ENCODE data around the gene CDK5R1. TPM values are rescaled to one million over a fixed set of nuclear protein-coding genes. Genes with fewer than 3 reads are reported as not detected.

The CDK5R1 gene
- total RNA-seq, 1 experiment from 2014 or later = 9.9 TPM

DNA sequence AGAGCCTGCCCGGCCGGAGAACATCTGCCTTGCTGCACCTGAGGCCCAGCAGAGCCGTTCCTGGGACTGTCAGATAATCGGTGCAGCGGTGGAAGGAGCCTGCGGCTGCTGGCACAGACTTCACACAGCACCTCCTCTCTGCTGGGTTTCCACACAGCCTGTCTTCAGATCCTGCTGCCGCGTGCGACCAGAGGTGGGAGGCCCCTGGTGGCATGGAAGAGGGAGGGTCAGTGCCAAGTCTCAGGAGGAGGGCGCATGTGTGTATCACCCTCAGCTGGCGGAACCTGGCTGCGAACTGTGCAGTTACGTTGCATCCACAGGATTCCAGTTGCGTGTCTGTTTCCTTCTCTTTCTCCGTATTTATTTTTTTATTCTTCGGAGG, 3.3 kb downstream of the CDK5R1 start:
- no peaks in the 10 kb centered on the region for H3K9me3 Mint-ChIP-seq
- peaks cover 20% of the 10 kb centered on the region for H3K36me3 Mint-ChIP-seq
- ChIA-PET CTCF (interaction anchor here (1.2 kb wide), 1 partner anchor 169 kb away, joined by 6 read pairs; no protein-coding TSS in a partner anchor), POLR2A (no interaction called here)
- peaks cover 47% of the 10 kb centered on the region for H3K4me1 Mint-ChIP-seq
- TF ChIP-seq ZNF423 (CRISPR knock-in tag; IDR thresholded peaks at IDR 0.05) (no peak), ZNF232 (CRISPR knock-in tag; IDR thresholded peaks at IDR 0.05) (no peak), CREB1 (CRISPR knock-in tag; IDR thresholded peaks at IDR 0.05) (no peak), NFYB (CRISPR knock-in tag; conservative IDR thresholded peaks at IDR 0.05; ENCODE audit: low read depth) (no peak), FOXK1 (CRISPR knock-in tag; IDR thresholded peaks at IDR 0.05) (no peak), OVOL2 (CRISPR knock-in tag; IDR thresholded peaks at IDR 0.05; ENCODE audit: borderline replicate concordance) (no peak), TEAD4 (CRISPR knock-in tag; IDR thresholded peaks at IDR 0.05) (no peak), CBFB (CRISPR knock-in tag; IDR thresholded peaks at IDR 0.05; ENCODE audit: low read depth) (no peak)
- TF ChIP-seq, protein P1, sequence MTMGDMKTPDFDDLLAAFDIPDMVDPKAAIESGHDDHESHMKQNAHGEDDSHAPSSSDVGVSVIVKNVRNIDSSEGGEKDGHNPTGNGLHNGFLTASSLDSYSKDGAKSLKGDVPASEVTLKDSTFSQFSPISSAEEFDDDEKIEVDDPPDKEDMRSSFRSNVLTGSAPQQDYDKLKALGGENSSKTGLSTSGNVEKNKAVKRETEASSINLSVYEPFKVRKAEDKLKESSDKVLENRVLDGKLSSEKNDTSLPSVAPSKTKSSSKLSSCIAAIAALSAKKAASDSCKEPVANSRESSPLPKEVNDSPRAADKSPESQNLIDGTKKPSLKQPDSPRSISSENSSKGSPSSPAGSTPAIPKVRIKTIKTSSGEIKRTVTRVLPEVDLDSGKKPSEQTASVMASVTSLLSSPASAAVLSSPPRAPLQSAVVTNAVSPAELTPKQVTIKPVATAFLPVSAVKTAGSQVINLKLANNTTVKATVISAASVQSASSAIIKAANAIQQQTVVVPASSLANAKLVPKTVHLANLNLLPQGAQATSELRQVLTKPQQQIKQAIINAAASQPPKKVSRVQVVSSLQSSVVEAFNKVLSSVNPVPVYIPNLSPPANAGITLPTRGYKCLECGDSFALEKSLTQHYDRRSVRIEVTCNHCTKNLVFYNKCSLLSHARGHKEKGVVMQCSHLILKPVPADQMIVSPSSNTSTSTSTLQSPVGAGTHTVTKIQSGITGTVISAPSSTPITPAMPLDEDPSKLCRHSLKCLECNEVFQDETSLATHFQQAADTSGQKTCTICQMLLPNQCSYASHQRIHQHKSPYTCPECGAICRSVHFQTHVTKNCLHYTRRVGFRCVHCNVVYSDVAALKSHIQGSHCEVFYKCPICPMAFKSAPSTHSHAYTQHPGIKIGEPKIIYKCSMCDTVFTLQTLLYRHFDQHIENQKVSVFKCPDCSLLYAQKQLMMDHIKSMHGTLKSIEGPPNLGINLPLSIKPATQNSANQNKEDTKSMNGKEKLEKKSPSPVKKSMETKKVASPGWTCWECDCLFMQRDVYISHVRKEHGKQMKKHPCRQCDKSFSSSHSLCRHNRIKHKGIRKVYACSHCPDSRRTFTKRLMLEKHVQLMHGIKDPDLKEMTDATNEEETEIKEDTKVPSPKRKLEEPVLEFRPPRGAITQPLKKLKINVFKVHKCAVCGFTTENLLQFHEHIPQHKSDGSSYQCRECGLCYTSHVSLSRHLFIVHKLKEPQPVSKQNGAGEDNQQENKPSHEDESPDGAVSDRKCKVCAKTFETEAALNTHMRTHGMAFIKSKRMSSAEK (CRISPR knock-in tag; IDR thresholded peaks at IDR 0.05; ENCODE audit: borderline replicate concordance) = no peak
- TF ChIP-seq, protein P2, sequence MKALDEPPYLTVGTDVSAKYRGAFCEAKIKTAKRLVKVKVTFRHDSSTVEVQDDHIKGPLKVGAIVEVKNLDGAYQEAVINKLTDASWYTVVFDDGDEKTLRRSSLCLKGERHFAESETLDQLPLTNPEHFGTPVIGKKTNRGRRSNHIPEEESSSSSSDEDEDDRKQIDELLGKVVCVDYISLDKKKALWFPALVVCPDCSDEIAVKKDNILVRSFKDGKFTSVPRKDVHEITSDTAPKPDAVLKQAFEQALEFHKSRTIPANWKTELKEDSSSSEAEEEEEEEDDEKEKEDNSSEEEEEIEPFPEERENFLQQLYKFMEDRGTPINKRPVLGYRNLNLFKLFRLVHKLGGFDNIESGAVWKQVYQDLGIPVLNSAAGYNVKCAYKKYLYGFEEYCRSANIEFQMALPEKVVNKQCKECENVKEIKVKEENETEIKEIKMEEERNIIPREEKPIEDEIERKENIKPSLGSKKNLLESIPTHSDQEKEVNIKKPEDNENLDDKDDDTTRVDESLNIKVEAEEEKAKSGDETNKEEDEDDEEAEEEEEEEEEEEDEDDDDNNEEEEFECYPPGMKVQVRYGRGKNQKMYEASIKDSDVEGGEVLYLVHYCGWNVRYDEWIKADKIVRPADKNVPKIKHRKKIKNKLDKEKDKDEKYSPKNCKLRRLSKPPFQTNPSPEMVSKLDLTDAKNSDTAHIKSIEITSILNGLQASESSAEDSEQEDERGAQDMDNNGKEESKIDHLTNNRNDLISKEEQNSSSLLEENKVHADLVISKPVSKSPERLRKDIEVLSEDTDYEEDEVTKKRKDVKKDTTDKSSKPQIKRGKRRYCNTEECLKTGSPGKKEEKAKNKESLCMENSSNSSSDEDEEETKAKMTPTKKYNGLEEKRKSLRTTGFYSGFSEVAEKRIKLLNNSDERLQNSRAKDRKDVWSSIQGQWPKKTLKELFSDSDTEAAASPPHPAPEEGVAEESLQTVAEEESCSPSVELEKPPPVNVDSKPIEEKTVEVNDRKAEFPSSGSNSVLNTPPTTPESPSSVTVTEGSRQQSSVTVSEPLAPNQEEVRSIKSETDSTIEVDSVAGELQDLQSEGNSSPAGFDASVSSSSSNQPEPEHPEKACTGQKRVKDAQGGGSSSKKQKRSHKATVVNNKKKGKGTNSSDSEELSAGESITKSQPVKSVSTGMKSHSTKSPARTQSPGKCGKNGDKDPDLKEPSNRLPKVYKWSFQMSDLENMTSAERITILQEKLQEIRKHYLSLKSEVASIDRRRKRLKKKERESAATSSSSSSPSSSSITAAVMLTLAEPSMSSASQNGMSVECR (CRISPR knock-in tag; IDR thresholded peaks at IDR 0.05; ENCODE audit: borderline replicate concordance) = no peak
- TF ChIP-seq, protein P3, sequence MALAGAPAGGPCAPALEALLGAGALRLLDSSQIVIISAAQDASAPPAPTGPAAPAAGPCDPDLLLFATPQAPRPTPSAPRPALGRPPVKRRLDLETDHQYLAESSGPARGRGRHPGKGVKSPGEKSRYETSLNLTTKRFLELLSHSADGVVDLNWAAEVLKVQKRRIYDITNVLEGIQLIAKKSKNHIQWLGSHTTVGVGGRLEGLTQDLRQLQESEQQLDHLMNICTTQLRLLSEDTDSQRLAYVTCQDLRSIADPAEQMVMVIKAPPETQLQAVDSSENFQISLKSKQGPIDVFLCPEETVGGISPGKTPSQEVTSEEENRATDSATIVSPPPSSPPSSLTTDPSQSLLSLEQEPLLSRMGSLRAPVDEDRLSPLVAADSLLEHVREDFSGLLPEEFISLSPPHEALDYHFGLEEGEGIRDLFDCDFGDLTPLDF (CRISPR knock-in tag; IDR thresholded peaks at IDR 0.05) = no peak
- TF ChIP-seq, protein P4, sequence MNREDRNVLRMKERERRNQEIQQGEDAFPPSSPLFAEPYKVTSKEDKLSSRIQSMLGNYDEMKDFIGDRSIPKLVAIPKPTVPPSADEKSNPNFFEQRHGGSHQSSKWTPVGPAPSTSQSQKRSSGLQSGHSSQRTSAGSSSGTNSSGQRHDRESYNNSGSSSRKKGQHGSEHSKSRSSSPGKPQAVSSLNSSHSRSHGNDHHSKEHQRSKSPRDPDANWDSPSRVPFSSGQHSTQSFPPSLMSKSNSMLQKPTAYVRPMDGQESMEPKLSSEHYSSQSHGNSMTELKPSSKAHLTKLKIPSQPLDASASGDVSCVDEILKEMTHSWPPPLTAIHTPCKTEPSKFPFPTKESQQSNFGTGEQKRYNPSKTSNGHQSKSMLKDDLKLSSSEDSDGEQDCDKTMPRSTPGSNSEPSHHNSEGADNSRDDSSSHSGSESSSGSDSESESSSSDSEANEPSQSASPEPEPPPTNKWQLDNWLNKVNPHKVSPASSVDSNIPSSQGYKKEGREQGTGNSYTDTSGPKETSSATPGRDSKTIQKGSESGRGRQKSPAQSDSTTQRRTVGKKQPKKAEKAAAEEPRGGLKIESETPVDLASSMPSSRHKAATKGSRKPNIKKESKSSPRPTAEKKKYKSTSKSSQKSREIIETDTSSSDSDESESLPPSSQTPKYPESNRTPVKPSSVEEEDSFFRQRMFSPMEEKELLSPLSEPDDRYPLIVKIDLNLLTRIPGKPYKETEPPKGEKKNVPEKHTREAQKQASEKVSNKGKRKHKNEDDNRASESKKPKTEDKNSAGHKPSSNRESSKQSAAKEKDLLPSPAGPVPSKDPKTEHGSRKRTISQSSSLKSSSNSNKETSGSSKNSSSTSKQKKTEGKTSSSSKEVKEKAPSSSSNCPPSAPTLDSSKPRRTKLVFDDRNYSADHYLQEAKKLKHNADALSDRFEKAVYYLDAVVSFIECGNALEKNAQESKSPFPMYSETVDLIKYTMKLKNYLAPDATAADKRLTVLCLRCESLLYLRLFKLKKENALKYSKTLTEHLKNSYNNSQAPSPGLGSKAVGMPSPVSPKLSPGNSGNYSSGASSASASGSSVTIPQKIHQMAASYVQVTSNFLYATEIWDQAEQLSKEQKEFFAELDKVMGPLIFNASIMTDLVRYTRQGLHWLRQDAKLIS (CRISPR knock-in tag; IDR thresholded peaks at IDR 0.05; ENCODE audit: borderline replicate concordance) = no peak
- TF ChIP-seq, protein P5, sequence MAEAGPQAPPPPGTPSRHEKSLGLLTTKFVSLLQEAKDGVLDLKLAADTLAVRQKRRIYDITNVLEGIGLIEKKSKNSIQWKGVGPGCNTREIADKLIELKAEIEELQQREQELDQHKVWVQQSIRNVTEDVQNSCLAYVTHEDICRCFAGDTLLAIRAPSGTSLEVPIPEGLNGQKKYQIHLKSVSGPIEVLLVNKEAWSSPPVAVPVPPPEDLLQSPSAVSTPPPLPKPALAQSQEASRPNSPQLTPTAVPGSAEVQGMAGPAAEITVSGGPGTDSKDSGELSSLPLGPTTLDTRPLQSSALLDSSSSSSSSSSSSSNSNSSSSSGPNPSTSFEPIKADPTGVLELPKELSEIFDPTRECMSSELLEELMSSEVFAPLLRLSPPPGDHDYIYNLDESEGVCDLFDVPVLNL (CRISPR knock-in tag; IDR thresholded peaks at IDR 0.05; ENCODE audit: borderline replicate concordance, low read depth) = no peak
- TF ChIP-seq, protein P6, sequence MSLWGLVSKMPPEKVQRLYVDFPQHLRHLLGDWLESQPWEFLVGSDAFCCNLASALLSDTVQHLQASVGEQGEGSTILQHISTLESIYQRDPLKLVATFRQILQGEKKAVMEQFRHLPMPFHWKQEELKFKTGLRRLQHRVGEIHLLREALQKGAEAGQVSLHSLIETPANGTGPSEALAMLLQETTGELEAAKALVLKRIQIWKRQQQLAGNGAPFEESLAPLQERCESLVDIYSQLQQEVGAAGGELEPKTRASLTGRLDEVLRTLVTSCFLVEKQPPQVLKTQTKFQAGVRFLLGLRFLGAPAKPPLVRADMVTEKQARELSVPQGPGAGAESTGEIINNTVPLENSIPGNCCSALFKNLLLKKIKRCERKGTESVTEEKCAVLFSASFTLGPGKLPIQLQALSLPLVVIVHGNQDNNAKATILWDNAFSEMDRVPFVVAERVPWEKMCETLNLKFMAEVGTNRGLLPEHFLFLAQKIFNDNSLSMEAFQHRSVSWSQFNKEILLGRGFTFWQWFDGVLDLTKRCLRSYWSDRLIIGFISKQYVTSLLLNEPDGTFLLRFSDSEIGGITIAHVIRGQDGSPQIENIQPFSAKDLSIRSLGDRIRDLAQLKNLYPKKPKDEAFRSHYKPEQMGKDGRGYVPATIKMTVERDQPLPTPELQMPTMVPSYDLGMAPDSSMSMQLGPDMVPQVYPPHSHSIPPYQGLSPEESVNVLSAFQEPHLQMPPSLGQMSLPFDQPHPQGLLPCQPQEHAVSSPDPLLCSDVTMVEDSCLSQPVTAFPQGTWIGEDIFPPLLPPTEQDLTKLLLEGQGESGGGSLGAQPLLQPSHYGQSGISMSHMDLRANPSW (CRISPR knock-in tag; conservative IDR thresholded peaks at IDR 0.05; ENCODE audit: low read depth) = no peak
- TF ChIP-seq, protein P7, sequence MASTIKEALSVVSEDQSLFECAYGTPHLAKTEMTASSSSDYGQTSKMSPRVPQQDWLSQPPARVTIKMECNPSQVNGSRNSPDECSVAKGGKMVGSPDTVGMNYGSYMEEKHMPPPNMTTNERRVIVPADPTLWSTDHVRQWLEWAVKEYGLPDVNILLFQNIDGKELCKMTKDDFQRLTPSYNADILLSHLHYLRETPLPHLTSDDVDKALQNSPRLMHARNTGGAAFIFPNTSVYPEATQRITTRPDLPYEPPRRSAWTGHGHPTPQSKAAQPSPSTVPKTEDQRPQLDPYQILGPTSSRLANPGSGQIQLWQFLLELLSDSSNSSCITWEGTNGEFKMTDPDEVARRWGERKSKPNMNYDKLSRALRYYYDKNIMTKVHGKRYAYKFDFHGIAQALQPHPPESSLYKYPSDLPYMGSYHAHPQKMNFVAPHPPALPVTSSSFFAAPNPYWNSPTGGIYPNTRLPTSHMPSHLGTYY (CRISPR knock-in tag; IDR thresholded peaks at IDR 0.05) = no peak
- TF ChIP-seq, protein P8, sequence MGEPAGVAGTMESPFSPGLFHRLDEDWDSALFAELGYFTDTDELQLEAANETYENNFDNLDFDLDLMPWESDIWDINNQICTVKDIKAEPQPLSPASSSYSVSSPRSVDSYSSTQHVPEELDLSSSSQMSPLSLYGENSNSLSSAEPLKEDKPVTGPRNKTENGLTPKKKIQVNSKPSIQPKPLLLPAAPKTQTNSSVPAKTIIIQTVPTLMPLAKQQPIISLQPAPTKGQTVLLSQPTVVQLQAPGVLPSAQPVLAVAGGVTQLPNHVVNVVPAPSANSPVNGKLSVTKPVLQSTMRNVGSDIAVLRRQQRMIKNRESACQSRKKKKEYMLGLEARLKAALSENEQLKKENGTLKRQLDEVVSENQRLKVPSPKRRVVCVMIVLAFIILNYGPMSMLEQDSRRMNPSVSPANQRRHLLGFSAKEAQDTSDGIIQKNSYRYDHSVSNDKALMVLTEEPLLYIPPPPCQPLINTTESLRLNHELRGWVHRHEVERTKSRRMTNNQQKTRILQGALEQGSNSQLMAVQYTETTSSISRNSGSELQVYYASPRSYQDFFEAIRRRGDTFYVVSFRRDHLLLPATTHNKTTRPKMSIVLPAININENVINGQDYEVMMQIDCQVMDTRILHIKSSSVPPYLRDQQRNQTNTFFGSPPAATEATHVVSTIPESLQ (CRISPR knock-in tag; IDR thresholded peaks at IDR 0.05) = no peak
- ATAC-seq (no peak), DNase-seq (ENCODE audit: low spot score) (no peak)
- peak overlapping the region; percentile 29; the same call in 1 of the 2 replicates for H3K4me3 Mint-ChIP-seq
- H3K27me3 Mint-ChIP-seq (ENCODE audit: low read depth) = no peaks in the 10 kb centered on the region
- H3K27ac Mint-ChIP-seq = no peak overlapping the region
